Esophagus muscularis mucosa (tissue), 4 donors: Measurements from ENCODE around the gene AGPAT4. TPM values are rescaled to one million over a fixed set of nuclear protein-coding genes. Genes with fewer than 3 reads are reported as not detected.
"Not testable (repeated sequence)": the region's sequence is repeated elsewhere in the genome, so short reads cannot be mapped to it uniquely, and the experiment has no call there.

Source experiments
- DNase-seq: peaks from one replicate; pipeline ENCODE4 v3.0.0-alpha.2; 2017; ENCODE audit errors: extremely low spot score
- H3K27ac ChIP-seq, 4 donors: fragments of 200-600 bp; sonication (generic); replicated peaks in 1 of 4; 1 replicate in 3 of 4; 2 replicates in 1 of 4; pipeline ENCODE4 v1.5.1; 2016 to 2019; ENCODE audit warnings: mild to moderate bottlenecking in 1 of 4
- H3K27me3 ChIP-seq, 4 donors: fragments of 200-600 bp; sonication (generic); one replicate each; pipeline versions ENCODE4 v1.5.1 to v1.6.0; 2016 to 2019
- H3K36me3 ChIP-seq, 4 donors: fragments of 200-600 bp; sonication (generic); one replicate each; pipeline ENCODE4 v1.5.1; 2016 to 2019
- H3K4me1 ChIP-seq, 4 donors: fragments of 200-600 bp; sonication (generic); one replicate each; pipeline ENCODE4 v1.5.1; 2016 to 2019
- H3K4me3 ChIP-seq, 4 donors: fragments of 200-600 bp; sonication (generic); 1 replicate in 2 of 4; 2 replicates in 2 of 4; pipeline ENCODE4 v1.5.1; 2016 to 2019; ENCODE audit warnings: mild to moderate bottlenecking in 4 of 4, moderate library complexity in 1 of 4
- H3K9me3 ChIP-seq, 4 donors: fragments of 200-600 bp; sonication (generic); 1 replicate in 3 of 4; 2 replicates in 1 of 4; pipeline ENCODE4 v1.5.1; 2016 to 2019
- CTCF ChIP-seq, 3 experiments: fragments of 200-600 bp in 2 of 3; fragments of 450-650 bp in 1 of 3; sonication (generic) in 2 of 3; IDR thresholded peaks; one replicate each; pipeline ENCODE4 v1.5.1; 2017 to 2019; ENCODE audit warnings: antibody characterized with exemption in 3 of 3, mild to moderate bottlenecking in 2 of 3, moderate library complexity in 1 of 3
- EP300 ChIP-seq: sonication (generic); formaldehyde crosslinking; IDR thresholded peaks from one replicate; pipeline ENCODE4 v1.6.1; 2017; ENCODE audit warnings: antibody characterized with exemption
- POLR2A ChIP-seq: fragments of 450-650 bp; IDR thresholded peaks from one replicate; pipeline ENCODE4 v1.6.1; 2017; ENCODE audit warnings: antibody characterized with exemption, moderate library complexity, mild to moderate bottlenecking, low read depth
- POLR2AphosphoS5 ChIP-seq, 2 donors: sonication (generic); formaldehyde crosslinking; IDR thresholded peaks; one replicate each; pipeline ENCODE4 v1.6.1; 2017; ENCODE audit warnings: antibody characterized with exemption in 2 of 2
- WGBS: methylation state at CpG from one replicate; pipeline ENCODE4 v1.1.5; 2018; 5-methylcytosine and 5-hydroxymethylcytosine counted together
- intact Hi-C: fragments of 100-400 bp; cut with DNase I; formaldehyde crosslinking; loops from one replicate; pipeline ENCODE4 v1.15.1; 2023
- total RNA-seq, 4 donors: library from RNA; depleted of rRNA; stranded (reverse); fragments of >200 nt; gene quantifications; one replicate each; pipeline versions ENCODE4 v1.1.0 to v1.2.1, GENCODE V29; 2016

Gene AGPAT4
- total RNA-seq, 4 donors from 2014 or later = 7.9 to 12.6 (median 10.0) TPM

GRCh38 chr6:161313940-161314509 lies 40.2 kb upstream of the AGPAT4 start:
- Histone ChIP-seq H3K4me3 (no peak overlapping the region), H3K27me3 (no peaks in the 10 kb centered on the region), H3K36me3 (no peaks in the 10 kb centered on the region), H3K9me3 (no peaks in the 10 kb centered on the region), H3K4me1 (no peaks in the 10 kb centered on the region), H3K27ac (no peak overlapping the region)
- intact Hi-C loops = no loop called here
- WGBS = 94% methylated on average over 6 of the region's 6 CpGs
- no peak for DNase-seq
- TF ChIP-seq POLR2A (no peak), EP300 (no peak), CTCF (IDR thresholded peaks at IDR 0.05) (no peak), POLR2AphosphoS5 (IDR thresholded peaks at IDR 0.05) (no peak)

- H3K36me3 ChIP-seq, intact Hi-C loops: not testable (repeated sequence)
These were observed 39.6 kb upstream of the AGPAT4 start for GRCh38 chr6:161313475-161313874.

DNA sequence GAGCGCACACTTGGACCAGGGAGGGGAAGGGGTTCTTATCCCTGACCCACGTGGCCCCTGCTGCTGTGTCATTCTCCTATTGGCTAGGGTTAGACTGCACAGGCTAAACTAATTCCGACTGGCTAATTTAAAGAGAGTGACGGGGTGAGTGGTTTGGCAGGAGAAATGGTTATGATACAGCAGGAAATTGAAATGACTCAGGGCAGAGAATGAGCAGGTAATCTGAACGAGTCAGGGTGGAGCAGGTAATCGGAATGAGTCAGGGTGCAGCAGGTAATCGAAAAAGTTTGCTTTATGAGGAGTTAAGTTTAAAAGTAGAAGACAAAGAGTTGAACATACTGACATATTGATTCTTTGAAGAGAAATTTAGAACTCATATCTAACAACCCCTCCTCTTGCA lies 35.9 kb upstream of the AGPAT4 start:
- H3K4me3 ChIP-seq, H3K9me3 ChIP-seq, H3K4me1 ChIP-seq, H3K27ac ChIP-seq, H3K36me3 ChIP-seq, H3K27me3 ChIP-seq, intact Hi-C loops: not testable (repeated sequence)
- DNase-seq = peak; percentile 53
- 84% methylated on average over 7 of the region's 7 CpGs for WGBS

More at GRCh38 chr6:161313475-161313874, 39.6 kb upstream of the AGPAT4 start:
- H3K27me3 ChIP-seq, H3K4me3 ChIP-seq, H3K4me1 ChIP-seq, H3K9me3 ChIP-seq, H3K27ac ChIP-seq: not testable (repeated sequence)
- DNase-seq = peak; percentile 10
- 68% methylated on average over 3 of the region's 3 CpGs for WGBS

- Histone ChIP-seq H3K9me3 (no peaks in the 10 kb centered on the region), H3K27me3 (no peaks in the 10 kb centered on the region), H3K27ac (no peak overlapping the region), H3K4me1 (no peaks in the 10 kb centered on the region), H3K36me3 (no peaks in the 10 kb centered on the region), H3K4me3 (no peak overlapping the region)
- intact Hi-C loops = no loop called here
- DNase-seq = peak; percentile 34
- 85% methylated on average over 10 of the region's 10 CpGs for WGBS
- TF ChIP-seq EP300 (no peak), POLR2A (no peak), CTCF (IDR thresholded peaks at IDR 0.05) (no peak), POLR2AphosphoS5 (IDR thresholded peaks at IDR 0.05) (no peak)
These were observed 34.3 kb upstream of the AGPAT4 start for GRCh38 chr6:161308075-161308655.

DNA sequence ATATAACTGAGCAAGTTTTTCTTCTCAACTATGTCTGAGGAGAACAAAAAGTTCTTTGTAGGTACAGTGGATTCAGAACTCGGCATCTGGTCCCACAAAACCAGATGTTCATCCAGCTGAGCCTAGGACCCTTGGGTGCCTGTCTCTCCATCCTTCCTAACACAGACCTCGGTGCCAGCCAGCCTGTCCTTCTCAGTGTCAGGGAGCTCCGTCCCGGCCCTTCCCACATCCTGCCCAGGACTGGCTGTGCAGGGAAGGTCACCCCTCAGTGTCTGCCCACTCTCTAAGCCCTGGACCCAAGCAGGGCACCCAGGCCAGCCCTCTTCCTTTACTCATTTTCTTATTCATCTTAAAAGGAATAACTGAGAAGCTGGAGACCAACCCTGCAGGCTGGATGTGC lies 32.0 kb upstream of the AGPAT4 start:
- H3K36me3 ChIP-seq = no peaks in the 10 kb centered on the region
- WGBS = 81% methylated on average over 4 of the region's 4 CpGs
- intact Hi-C loops = no loop called here
- no peaks in the 10 kb centered on the region for H3K27me3 ChIP-seq
- H3K27ac ChIP-seq = no peak overlapping the region
- no peaks in the 10 kb centered on the region for H3K4me1 ChIP-seq
- TF ChIP-seq POLR2A (no peak), EP300 (no peak), CTCF (IDR thresholded peaks at IDR 0.05) (no peak), POLR2AphosphoS5 (IDR thresholded peaks at IDR 0.05) (no peak)
- H3K4me3 ChIP-seq = no peak overlapping the region
- H3K9me3 ChIP-seq = no peaks in the 10 kb centered on the region
- peak; percentile 86 for DNase-seq
